SH-SY5Y (cell line): ENCODE results near the gene SEMA5B.

Source experiments
- GATA2 ChIP-seq: IDR thresholded peaks from 2 replicates; pipeline ENCODE4 v1.6.1; 2011; ENCODE audit warnings: mild to moderate bottlenecking, low read depth, low read length
- GATA3 ChIP-seq: IDR thresholded peaks from 2 replicates; pipeline ENCODE4 v1.6.1; 2011; ENCODE audit warnings: low read depth, mild to moderate bottlenecking, low read length, moderate library complexity

The SEMA5B gene

GRCh38 chr3:122985539-122985938, 42.0 kb downstream of the SEMA5B start:
- TF ChIP-seq GATA2 (no peak), GATA3 (no peak)

DNA sequence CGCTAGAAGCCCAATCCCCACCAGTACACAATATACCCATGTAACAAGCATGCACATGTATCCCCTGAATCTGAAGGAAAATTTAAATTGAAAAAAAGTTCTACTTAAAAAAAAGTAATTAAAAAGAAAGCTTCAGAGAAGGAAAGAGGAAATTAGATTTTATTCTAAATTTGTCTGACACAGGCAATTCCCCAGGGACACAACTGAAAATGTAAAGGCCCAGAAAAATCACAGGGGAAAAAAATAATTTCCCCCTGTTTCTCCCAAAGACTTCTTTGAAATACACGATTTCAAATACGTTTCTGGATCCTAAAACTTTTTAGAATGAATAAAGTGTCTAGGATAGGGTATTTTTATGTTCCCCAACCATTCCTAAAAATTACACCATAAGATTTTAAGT, 42.9 kb downstream of the SEMA5B start:
- TF ChIP-seq GATA2: no peak
- TF ChIP-seq GATA3: no peak

DNA sequence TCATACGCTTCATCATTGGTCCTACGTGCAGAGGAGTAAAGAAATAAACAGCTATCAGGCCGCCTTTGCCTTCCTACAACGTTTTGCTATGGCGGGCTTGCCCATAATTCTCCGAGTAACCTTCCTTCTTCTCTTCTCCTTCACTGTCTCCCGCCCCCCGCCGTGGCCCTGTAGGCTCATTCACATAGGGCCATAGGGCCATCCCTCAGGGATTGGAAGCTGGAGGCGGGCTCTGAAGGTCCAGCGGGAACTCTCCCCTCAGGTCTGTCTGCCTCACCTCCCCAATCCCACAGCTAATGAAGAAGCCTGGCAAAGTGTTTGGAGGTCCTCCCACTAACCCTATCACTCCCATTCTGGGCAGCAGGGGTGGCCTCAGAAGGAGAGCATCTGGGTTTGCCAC, 43.6 kb downstream of the SEMA5B start:
- TF ChIP-seq GATA2: no peak
- TF ChIP-seq GATA3: no peak

DNA sequence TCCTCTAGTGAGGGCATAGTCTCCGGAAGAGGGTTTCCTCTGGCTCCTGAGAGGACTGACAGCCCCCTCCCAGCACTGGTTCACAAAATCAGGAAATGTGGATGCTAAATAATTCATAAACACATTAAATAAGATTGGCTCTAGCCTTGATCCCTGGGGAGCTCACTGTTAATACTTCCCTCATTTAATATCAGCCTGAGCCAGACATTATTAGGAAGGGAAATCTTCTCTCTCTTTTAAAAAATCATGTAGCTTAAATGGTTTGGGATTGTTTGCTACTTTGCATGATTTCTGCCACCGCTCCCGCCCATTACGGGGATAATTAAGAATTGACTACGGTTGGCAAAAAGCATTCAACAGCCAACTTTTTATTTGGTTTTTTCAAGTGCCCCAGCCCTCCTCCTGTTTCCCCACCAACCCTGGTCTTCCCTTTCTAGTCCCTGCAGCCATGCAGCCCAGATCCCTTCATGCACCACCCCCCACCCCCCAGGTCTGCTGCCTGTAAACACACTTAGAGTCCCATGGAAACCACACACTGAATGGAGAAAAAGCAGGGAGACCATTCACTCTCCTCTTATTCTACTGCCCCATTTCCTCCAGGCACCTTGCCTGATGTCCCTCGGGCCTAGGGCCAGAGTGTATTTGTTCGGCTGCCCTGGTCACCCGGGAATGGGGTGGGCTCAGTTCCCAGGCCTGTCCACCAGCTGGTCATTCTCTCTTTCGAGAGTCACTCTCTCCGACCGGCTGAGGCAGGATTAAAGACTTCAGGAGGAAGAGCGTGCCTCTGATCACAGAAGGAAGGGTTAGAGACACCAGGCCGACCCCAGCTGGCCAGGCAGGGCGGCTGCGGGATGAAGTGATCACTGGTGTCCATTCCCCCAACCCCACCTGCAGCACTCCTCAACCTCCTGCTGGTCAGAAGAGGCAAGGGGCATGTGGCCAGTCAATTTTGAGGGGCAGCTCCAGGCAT, 45.1 kb downstream of the SEMA5B start:
- TF ChIP-seq GATA2 (no peak), GATA3 (no peak)

DNA sequence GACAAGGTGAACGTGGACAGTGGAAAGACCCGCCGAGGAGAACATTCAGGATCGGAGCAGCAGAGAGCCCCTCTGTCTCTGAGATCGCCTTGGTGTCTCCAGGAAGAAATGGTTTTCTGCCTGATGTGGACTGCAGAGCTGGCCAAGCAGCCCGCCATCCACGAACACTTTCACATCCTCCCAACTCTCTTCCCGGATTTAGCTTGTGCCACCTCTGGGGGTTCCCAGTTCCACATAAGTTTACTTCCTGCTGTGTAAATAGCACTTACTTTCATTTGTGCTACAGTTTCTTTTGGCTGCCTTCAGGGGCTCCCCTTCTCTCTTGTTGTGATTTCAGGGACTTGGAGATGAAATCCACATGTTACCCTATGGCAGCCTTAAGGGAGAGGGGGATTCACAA, 48.4 kb downstream of the SEMA5B start:
- TF ChIP-seq GATA2 (no peak), GATA3 (no peak)

DNA sequence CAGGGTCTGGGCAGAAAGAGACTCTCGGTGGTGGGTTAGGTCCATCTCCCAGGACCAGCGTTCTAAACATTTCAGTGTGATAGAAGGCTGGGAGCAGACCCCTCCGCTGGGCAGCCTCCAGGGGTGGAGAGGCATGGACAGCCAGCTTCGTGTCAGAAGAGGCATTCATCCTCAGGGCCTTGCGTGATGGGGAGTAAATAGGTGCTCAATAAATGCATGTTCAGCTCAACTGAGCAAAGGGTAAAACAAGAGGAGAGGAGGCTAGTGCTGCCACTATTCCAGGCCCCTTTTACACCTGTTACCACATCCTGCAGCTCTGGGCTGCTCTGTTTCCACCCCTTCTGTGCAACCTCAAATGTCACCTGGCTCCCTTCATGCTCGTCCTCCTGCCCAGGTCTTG, 49.0 kb downstream of the SEMA5B start:
- TF ChIP-seq GATA3 (no peak), GATA2 (no peak)

DNA sequence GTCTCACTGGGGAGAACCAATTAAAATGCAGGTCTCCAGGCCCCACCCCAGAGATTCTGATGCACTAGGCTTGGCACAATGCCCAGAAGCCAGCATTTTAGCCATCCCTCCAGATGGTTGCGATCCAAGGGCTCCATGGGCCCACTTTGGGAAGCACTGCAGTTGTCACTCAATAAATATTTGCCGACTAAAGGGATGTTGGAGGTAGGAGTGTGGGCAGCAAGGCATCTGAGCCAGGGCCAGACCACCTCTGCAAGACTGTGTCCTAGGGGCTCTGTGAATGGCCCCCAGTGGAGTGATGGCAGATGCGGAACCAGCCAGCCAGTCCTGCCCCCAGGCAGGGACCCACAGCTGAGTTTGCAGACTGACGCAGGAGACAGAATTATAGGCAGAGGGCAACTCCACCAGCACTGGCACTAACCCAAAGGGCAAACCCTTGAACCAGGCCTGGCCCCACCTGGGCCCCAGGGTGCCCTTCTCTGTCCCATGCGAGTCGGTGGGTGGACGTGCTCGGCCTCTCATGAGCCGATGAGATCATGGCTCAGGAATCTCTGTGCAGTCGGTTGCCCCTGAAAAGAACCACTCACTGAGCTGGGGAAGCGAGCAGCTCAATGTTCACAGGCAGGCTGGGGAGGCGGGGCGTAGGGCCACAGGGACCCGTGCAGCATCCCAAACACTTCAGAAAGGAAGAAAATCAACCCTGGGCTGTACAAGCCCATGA, 49.7 kb downstream of the SEMA5B start:
- no peak for TF ChIP-seq GATA3
- no peak for TF ChIP-seq GATA2

DNA sequence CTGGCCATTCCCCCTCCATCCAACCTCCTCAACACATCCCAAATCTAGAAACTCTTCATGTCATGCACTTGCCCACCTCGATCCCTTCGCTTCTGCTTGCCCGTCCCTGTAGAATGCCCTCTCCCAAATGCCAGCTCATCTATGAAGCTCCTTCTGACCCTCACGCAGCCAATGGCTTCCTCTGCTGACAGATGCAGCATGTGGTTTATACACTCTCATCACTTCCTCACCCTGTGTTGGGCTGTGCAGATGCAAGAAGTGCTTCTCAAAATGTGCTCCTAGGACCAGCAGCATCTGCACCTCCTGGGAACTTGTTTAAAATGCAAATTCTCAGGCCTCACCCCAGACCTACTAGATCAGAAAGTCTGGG, 51.7 kb downstream of the SEMA5B start:
- TF ChIP-seq GATA2 (no peak), GATA3 (no peak)

DNA sequence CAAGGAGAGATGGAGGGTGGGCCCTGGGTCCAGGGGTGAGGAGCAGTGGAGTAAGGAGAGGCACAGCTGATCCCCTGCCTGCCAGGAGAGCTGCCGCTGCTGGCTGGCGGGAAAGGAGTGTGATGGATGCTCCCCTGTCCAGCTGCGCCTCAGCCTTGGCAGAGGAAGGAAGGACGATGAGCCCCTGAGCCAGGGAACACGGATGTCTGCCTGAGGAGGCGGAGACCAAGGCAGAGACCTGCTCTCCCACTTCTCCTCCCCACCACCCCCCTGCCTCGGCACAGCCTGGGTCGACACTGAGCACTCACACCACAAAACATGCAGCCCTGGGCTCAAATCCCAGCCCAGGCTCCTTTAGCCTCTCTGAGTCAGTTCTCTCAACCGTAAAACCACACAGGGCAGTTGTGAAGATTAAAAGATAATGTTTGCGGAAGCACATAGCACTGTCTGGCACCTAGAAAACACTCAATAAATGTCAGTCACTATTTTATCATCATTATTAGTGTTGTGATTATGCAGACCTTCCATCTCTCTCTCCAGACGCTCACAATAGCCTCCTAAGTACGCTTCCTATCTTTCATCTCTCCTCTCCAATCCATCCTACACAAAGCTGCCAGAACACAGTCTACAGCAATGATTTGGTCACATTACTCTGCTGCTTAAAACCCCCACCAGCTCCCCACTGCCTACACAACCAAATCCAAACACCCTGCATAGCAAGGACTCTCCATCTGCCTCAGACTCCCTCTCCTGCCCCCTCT, 52.2 kb downstream of the SEMA5B start:
- TF ChIP-seq GATA3: peak; percentile 96
- TF ChIP-seq GATA2: peak; percentile 99

GRCh38 chr3:122974764-122975162, 52.8 kb downstream of the SEMA5B start:
- no peak for TF ChIP-seq GATA2
- no peak for TF ChIP-seq GATA3

GRCh38 chr3:122973893-122974615, 53.5 kb downstream of the SEMA5B start:
- peak; percentile 59; the same call in 1 of the 2 replicates for TF ChIP-seq GATA2
- no peak for TF ChIP-seq GATA3

DNA sequence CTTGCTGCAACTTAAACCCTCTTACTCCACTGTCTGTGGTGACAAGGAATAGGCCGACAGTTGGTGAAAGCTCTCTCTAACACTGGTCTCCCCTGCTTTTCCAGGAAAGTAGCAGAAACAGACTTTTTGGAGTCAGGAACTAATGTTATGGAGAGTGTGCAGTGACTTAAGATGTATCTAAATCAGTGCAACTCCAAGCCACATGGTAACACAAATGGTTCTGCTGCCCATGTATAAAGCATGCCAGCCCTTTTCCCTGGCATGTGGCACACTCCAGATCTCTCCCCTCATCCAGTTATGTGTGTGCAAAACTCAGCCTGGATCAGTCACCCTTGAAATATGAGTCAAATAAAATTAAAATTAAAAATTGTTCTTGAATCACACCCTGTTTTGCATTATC, 55.4 kb downstream of the SEMA5B start:
- TF ChIP-seq GATA3 (no peak), GATA2 (no peak)
